ENCODE data around the gene DPAGT1. TPM values are rescaled to one million over a fixed set of nuclear protein-coding genes. Genes with fewer than 3 reads are reported as not detected.
A peak's percentile ranks its signal among the peaks of the same experiment; 100 is the strongest.

Gene DPAGT1
- 38.4 TPM for total RNA-seq
- long read RNA-seq, transcript DPAGT1-201 (9 exons, 2,205 nt) = major isoform, 38 of 51 reads
- long read RNA-seq, partial matches to known transcripts = 4 of 51 reads
- long read RNA-seq, other reads (novel, unspliced or antisense) = 6 of 51 reads

GRCh38 chr11:119101759-119102423 is at the start of gene DPAGT1:
TSS of gene DPAGT1 (minus strand) at chr11:119101853. CDS start at chr11:119101655, 198 bp downstream.
- H3K27ac ChIP-seq = peak within 1 kb of the TSS; percentile 98
- peaks cover 19% of the 10 kb centered on the region for H3K4me1 ChIP-seq
- H3K27me3 ChIP-seq = no peaks in the 10 kb centered on the region
- TF ChIP-seq, protein P1, sequence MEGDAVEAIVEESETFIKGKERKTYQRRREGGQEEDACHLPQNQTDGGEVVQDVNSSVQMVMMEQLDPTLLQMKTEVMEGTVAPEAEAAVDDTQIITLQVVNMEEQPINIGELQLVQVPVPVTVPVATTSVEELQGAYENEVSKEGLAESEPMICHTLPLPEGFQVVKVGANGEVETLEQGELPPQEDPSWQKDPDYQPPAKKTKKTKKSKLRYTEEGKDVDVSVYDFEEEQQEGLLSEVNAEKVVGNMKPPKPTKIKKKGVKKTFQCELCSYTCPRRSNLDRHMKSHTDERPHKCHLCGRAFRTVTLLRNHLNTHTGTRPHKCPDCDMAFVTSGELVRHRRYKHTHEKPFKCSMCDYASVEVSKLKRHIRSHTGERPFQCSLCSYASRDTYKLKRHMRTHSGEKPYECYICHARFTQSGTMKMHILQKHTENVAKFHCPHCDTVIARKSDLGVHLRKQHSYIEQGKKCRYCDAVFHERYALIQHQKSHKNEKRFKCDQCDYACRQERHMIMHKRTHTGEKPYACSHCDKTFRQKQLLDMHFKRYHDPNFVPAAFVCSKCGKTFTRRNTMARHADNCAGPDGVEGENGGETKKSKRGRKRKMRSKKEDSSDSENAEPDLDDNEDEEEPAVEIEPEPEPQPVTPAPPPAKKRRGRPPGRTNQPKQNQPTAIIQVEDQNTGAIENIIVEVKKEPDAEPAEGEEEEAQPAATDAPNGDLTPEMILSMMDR (IDR thresholded peaks at IDR 0.05) = no peak
- peak; percentile 93 for ATAC-seq
- peaks cover 15% of the 10 kb centered on the region for H3K36me3 ChIP-seq
- peak; percentile 91 for DNase-seq
- no peaks in the 10 kb centered on the region for H3K9me3 ChIP-seq
- peak within 1 kb of the TSS; percentile 93 for H3K4me3 ChIP-seq
- intact Hi-C loops (cut with DNase I) = no loop called here

GRCh38 chr11:119149786-119150275 is 48.2 kb upstream of the DPAGT1 start:
- Histone ChIP-seq H3K27me3 (peaks cover 29% of the 10 kb centered on the region), H3K27ac (no peak overlapping the region), H3K9me3 (no peaks in the 10 kb centered on the region), H3K4me3 (peak overlapping the region; percentile 60), H3K36me3 (no peaks in the 10 kb centered on the region), H3K4me1 (peaks cover 12% of the 10 kb centered on the region)
- intact Hi-C loops (cut with DNase I) = no loop called here
- DNase-seq = peak; percentile 51
- TF ChIP-seq, protein P1 (IDR thresholded peaks at IDR 0.05) = no peak
- ATAC-seq = no peak

GRCh38 chr11:119149018-119149785 is 47.5 kb upstream of the DPAGT1 start, which contains the start of gene ABCG4:
TSS of gene ABCG4 (plus strand) at chr11:119149052. CDS start at chr11:119149966, 914 bp downstream.
- TF ChIP-seq, protein P1 (IDR thresholded peaks at IDR 0.05) = no peak
- Histone ChIP-seq H3K36me3 (no peaks in the 10 kb centered on the region), H3K4me1 (peaks cover 12% of the 10 kb centered on the region), H3K4me3 (peak within 1 kb of the TSS; percentile 60), H3K9me3 (no peaks in the 10 kb centered on the region), H3K27me3 (peaks cover 29% of the 10 kb centered on the region), H3K27ac (no peak within 1 kb of the TSS)
- intact Hi-C loops (cut with DNase I) = no loop called here
- DNase-seq (peak; percentile 64), ATAC-seq (peak; percentile 59)

DNA sequence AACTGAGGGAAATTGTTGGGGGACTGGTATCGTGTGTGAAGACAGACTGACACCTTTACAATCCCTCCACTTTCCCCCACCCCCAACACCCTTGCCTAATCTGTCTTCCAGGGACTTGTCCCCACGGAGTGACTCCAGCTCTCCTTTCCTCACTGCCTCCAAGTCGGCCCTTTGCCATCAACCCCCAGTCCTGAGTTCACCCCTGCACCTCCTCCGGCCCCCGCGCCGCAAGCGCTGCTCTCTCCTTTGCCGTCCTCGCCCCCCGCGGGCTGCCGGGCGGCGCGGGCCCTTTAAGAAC is 47.0 kb upstream of the DPAGT1 start:
- Histone ChIP-seq H3K4me1 (peaks cover 12% of the 10 kb centered on the region), H3K36me3 (no peaks in the 10 kb centered on the region), H3K4me3 (peak overlapping the region; percentile 60), H3K27ac (no peak overlapping the region), H3K9me3 (no peaks in the 10 kb centered on the region), H3K27me3 (peaks cover 29% of the 10 kb centered on the region)
- intact Hi-C loops (cut with DNase I) = no loop called here
- TF ChIP-seq, protein P1 (IDR thresholded peaks at IDR 0.05) = no peak
- DNase-seq (no peak), ATAC-seq (no peak)

GRCh38 chr11:119147604-119148333 is 46.1 kb upstream of the DPAGT1 start:
- intact Hi-C loops (cut with DNase I) = no loop called here
- no peak for DNase-seq
- ATAC-seq = no peak
- no peak overlapping the region for H3K27ac ChIP-seq
- H3K4me3 ChIP-seq = no peak overlapping the region
- H3K27me3 ChIP-seq = peaks cover 23% of the 10 kb centered on the region
- TF ChIP-seq, protein P1 (IDR thresholded peaks at IDR 0.05) = no peak
- H3K36me3 ChIP-seq = no peaks in the 10 kb centered on the region
- no peaks in the 10 kb centered on the region for H3K9me3 ChIP-seq
- H3K4me1 ChIP-seq = peaks cover 12% of the 10 kb centered on the region

Data from upper lobe of right lung (tissue), 1 donor.